HepG2 (cell line): ENCODE results near the gene PDE3B.

ENCODE experiments used
- AKAP8 ChIP-seq: sonication (generic); formaldehyde crosslinking; IDR thresholded peaks from 2 replicates; pipeline ENCODE4 v1.5.1; 2020; ENCODE audit warnings: mild to moderate bottlenecking, missing genetic modification reagents
- TF ChIP-seq, protein P1 (sequence below): sonication (generic); formaldehyde crosslinking; IDR thresholded peaks from 2 replicates; pipeline ENCODE4 v1.5.0; 2020; ENCODE audit warnings: missing genetic modification reagents

DNA sequence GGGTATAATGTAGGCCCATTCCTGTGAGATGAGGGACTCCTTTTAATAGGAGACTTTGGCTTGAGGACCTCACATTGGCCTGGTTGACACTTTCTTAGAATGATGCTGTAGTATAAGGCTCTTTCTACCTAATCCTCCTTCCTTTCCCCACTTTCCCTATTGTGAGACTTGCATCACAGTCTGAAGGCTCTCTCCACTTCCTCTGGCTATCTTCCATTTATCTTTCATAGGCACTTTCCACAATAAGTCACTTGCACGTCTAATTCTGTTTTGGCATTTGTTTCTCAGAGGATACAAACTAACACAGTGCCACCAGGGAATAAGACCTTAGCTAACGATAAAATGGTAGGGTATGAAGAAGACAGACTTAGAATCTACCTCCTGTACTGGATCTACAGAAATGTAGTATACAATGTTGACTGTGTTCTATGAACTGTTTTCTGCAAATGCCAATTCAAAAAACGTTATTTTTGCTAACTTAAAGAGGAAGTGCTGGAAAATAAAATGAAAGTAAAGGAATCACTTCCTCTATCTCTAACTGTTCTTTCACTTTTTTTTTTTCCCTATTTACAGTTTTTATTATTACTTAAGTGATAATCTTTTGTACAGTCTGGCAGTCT is 17.9 kb upstream of the PDE3B start:
- no peak for TF ChIP-seq AKAP8 (CRISPR knock-in tag)
- TF ChIP-seq, protein P1, sequence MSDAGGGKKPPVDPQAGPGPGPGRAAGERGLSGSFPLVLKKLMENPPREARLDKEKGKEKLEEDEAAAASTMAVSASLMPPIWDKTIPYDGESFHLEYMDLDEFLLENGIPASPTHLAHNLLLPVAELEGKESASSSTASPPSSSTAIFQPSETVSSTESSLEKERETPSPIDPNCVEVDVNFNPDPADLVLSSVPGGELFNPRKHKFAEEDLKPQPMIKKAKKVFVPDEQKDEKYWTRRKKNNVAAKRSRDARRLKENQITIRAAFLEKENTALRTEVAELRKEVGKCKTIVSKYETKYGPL, result no peak
